Thyroid gland (tissue), 4 donors: ENCODE results near the gene ALKBH2.
"Not testable (repeated sequence)": the region's sequence is repeated elsewhere in the genome, so short reads cannot be mapped to it uniquely, and the experiment has no call there.

Experiments used
- CTCF ChIP-seq, 6 experiments: fragments of 200-600 bp in 3 of 6; fragments of 450-650 bp in 3 of 6; sonication (generic) in 3 of 6; IDR thresholded peaks; one replicate each; pipeline ENCODE4 v1.5.1; 2016 to 2019; ENCODE audit warnings: antibody characterized with exemption in 6 of 6, mild to moderate bottlenecking in 2 of 6, inconsistent platforms in 1 of 6, moderate library complexity in 1 of 6
- POLR2A ChIP-seq, 2 donors: fragments of 450-650 bp; IDR thresholded peaks; one replicate each; pipeline ENCODE4 v1.6.1; 2017; ENCODE audit warnings: antibody characterized with exemption in 2 of 2, mild to moderate bottlenecking in 2 of 2, moderate library complexity in 1 of 2

GRCh38 chr12:109054124-109054513, 39.2 kb downstream of the ALKBH2 start:
- TF ChIP-seq POLR2A, CTCF (IDR thresholded peaks at IDR 0.05): not testable (repeated sequence)
